ENCODE measurements around the gene EZH2.

DNA sequence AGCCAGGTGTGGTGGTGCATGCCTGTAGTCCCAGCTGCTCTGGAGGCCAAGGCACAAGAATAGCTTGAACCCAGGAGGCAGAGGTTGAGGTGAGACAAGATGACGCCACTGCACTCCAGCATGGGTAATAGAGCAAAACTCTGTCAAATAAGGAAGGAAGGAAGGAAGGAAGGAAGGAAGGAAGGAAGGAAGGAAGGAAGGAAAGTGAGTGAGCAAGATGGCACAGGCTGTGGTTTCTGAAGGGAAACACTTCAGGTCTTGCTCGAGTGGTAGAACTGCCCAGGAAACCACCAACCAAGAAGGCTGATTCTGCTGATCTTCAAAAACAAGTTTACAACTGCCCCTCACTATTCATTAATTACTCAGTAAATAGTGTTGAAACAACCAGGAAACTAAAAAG, 45.2 kb downstream of the EZH2 start:
- no peak for TF ChIP-seq CTCF (IDR thresholded peaks at IDR 0.05; ENCODE audit: low read depth, low read length, missing input control)
- no peak for TF ChIP-seq YY1 (IDR thresholded peaks at IDR 0.05)

Data from liver (tissue), 2 donors.